H1 (cell line): ENCODE results near the gene PKP1. TPM values are rescaled to one million over a fixed set of nuclear protein-coding genes. Genes with fewer than 3 reads are reported as not detected.

Experiments used
- CBX8 ChIP-seq: fragments of 300-800, 300-1000 bp; sonication (generic); IDR thresholded peaks from 2 replicates; pipeline ENCODE4 v1.7.1; 2016; ENCODE audit warnings: low read depth, low read length, borderline replicate concordance
- E2F6 ChIP-seq: IDR thresholded peaks from 2 replicates; pipeline ENCODE4 v1.6.1; 2012; ENCODE audit warnings: inconsistent platforms
- JUN ChIP-seq: IDR thresholded peaks from 2 replicates; pipeline ENCODE4 v1.6.1; 2011; ENCODE audit warnings: low read depth, mild to moderate bottlenecking, improper control_type of control experiment, low read length
- POLR2A ChIP-seq, 2 experiments: IDR thresholded peaks; 1 replicate in 1 of 2; 2 replicates in 1 of 2; pipeline ENCODE4 v1.6.1; 2011; ENCODE audit warnings: low read depth in 2 of 2, low read length in 2 of 2, mild to moderate bottlenecking in 2 of 2; ENCODE audit errors: control extremely low read depth in 1 of 2
- SIRT6 ChIP-seq: IDR thresholded peaks from one replicate; pipeline ENCODE4 v1.7.1; 2012; ENCODE audit warnings: low read length, inconsistent platforms
- USF2 ChIP-seq: IDR thresholded peaks from 2 replicates; pipeline ENCODE4 v1.6.1; 2011; ENCODE audit warnings: low read length, improper control_type of control experiment
- polyA plus RNA-seq, 7 experiments: library from polyadenylated mRNA; depleted of rRNA in 3 of 7; stranded (reverse) in 5 of 7; unstranded in 2 of 7; fragments of >200 nt in 5 of 7; fragments of 200-250 nt in 2 of 7; gene quantifications; 1 replicate in 5 of 7; 2 replicates in 1 of 7; 4 replicates in 1 of 7; pipeline versions ENCODE4 v1.2.1 to v1.2.3, GENCODE V29; 2011 to 2013; ENCODE audit warnings: missing spikeins in 2 of 7, mixed read lengths in 2 of 7
- total RNA-seq: library from RNA; stranded (reverse); fragmentation: NEBNext Ultra II Directional; extraction: Animal tissue kit (Norgen Biotek cat#: 25700); gene quantifications from 2 replicates; pipeline ENCODE4 v1.2.1, GENCODE V29; 2021

The PKP1 gene
- total and polyA plus RNA-seq, 2 of the 8 experiments (the other 6 are each of a cell fraction or from before 2014, with no cell fraction given) = 0.21 to 0.95 TPM

GRCh38 chr1:201270616-201271390, 12.5 kb upstream of the PKP1 start (continued):
- TF ChIP-seq SIRT6 (no peak), JUN (no peak), E2F6 (no peak), POLR2A (IDR thresholded peaks at IDR 0.05; ENCODE audit: control extremely low read depth in 1 of 2, low read depth in 2 of 2, low read length in 2 of 2) (no peak), USF2 (no peak), CBX8 (no peak)
- TF ChIP-seq, all 59 proteins: peak for 0
